GM12874 (cell line): Measurements from ENCODE around the gene HSPB3.

Experiments
- TF ChIP-seq, protein P1 (sequence below): IDR thresholded peaks from 2 replicates; pipeline ENCODE4 v1.5.1; 2011; ENCODE audit warnings: low read depth, mild to moderate bottlenecking, control low read depth, low read length, moderate library complexity; ENCODE audit not compliant: insufficient read depth

HSPB3 gene

DNA sequence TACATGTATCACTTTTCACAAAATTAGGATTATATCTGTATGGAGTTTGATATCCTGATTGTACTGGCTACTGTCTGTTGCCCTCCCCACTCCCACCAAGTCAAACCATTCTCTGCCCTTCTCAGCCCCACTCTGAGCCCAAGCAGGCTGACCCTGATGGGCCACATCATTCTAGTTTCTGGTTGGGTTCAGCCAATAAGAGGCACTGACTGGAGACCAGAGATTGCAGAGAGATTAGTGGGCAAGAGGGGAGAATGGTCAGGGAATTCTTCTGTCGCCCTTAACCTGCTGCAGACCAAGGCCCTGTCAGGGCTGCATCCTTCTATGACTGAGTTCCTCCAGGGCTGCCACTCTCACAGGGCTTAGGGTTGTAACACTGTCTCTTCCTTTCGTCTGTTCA lies 2.7 kb downstream of the HSPB3 start:
- TF ChIP-seq, protein P1, sequence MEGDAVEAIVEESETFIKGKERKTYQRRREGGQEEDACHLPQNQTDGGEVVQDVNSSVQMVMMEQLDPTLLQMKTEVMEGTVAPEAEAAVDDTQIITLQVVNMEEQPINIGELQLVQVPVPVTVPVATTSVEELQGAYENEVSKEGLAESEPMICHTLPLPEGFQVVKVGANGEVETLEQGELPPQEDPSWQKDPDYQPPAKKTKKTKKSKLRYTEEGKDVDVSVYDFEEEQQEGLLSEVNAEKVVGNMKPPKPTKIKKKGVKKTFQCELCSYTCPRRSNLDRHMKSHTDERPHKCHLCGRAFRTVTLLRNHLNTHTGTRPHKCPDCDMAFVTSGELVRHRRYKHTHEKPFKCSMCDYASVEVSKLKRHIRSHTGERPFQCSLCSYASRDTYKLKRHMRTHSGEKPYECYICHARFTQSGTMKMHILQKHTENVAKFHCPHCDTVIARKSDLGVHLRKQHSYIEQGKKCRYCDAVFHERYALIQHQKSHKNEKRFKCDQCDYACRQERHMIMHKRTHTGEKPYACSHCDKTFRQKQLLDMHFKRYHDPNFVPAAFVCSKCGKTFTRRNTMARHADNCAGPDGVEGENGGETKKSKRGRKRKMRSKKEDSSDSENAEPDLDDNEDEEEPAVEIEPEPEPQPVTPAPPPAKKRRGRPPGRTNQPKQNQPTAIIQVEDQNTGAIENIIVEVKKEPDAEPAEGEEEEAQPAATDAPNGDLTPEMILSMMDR, result no peak

- TF ChIP-seq, protein P1, result no peak
Measured at GRCh38 chr5:54460181-54460919, 4.9 kb downstream of the HSPB3 start.

DNA sequence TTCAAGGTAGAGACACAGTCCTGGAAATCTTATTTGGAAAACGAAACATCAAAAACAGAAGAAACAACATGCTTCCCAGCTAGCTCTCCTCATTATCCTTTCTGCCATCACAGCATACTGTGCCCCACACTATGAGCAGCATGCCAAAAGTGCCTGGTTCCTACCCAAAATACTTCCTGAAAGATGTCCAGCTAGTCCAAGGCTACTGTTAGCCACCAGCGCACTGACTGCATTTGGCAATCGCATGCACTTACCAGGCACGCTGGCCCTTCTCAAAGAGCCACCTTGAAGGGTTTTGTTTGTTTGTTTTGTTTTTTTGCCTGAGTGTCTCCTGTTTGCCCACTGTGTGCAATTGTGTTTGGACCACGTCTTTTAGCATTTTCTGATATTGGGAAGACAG lies 6.8 kb downstream of the HSPB3 start:
- TF ChIP-seq, protein P1, result no peak

DNA sequence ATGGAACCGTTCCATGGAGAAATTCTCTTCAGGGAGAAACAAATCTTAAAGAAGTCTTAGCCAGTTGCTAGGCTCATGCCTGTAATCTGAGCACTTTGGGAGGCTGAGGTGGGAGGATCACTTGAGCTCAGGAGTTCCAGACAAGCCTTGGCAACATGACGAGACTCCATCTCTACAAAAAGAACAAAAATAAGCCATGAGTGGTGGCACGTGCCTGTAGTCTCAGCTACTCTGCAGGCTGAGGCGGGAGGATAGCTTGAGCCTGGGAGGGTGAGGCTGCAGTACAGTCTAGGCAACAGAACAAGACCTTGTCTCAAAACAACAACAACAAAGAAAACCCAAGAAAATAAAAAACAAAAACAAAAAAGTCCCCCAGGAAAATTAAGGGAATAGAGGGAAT lies 8.2 kb downstream of the HSPB3 start:
- TF ChIP-seq, protein P1, result no peak

- TF ChIP-seq, protein P1, result no peak
Measured at GRCh38 chr5:54469622-54470021, 14.1 kb downstream of the HSPB3 start.

- TF ChIP-seq, protein P1, result no peak
Measured at GRCh38 chr5:54470128-54470527, 14.6 kb downstream of the HSPB3 start.

GRCh38 chr5:54470677-54471076 lies 15.2 kb downstream of the HSPB3 start:
- TF ChIP-seq, protein P1, result no peak

- TF ChIP-seq, protein P1, result no peak
Measured at GRCh38 chr5:54471398-54471797, 15.9 kb downstream of the HSPB3 start.
